Activated naive CD8-positive, alpha-beta T cell treated with anti-CD3 and anti-CD28 coated beads, Interleukin-2, amount 50 U/mL, for 16 hours (primary cell): ENCODE measurements around the gene MMS19.
"Not testable (repeated sequence)": the region's sequence is repeated elsewhere in the genome, so short reads cannot be mapped to it uniquely, and the experiment has no call there.

ENCODE experiments used
- DNase-seq: peaks from one replicate; pipeline ENCODE4 v3.0.0-alpha.2; 2020; ENCODE audit warnings: low read depth, low spot score

Gene MMS19

GRCh38 chr10:97425964-97426775, 72.1 kb downstream of the MMS19 start, which contains the start of gene PGAM1:
Gene PGAM1, plus strand, starts transcription at chr10:97426191. Its CDS starts 117 bp downstream, at chr10:97426308.
- peak; percentile 85 for DNase-seq

DNA sequence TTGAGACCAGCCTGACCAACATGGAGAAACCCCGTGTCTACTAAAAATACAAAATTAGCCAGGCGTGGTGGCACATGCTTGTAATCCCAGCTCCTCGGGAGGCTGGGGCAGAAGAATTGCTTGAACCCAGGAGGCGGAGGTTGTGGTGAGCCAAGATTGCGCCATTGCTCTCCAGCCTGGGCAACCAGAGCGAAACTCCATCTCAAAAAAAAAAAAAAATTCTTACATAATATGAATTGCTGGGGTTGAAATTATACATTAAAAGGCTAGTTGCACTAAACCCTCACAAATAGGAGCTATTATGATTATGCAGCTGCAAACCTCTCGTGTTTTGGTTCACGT, 74.5 kb downstream of the MMS19 start:
- DNase-seq, result not testable (repeated sequence)

- no peak for DNase-seq
These were observed 81.7 kb downstream of the MMS19 start for GRCh38 chr10:97416565-97416964.

- DNase-seq, result no peak
These were observed 85.3 kb downstream of the MMS19 start for GRCh38 chr10:97412891-97413304.

GRCh38 chr10:97411406-97411805, 86.8 kb downstream of the MMS19 start:
- no peak for DNase-seq

GRCh38 chr10:97408496-97408992, 89.7 kb downstream of the MMS19 start:
- DNase-seq, result no peak
